HepG2 (cell line): Measurements from ENCODE around the gene TNFRSF18. TPM values are rescaled to one million over a fixed set of nuclear protein-coding genes. Genes with fewer than 3 reads are reported as not detected.

Experiments
- BORCS8-MEF2B ChIP-seq: sonication (generic); formaldehyde crosslinking; IDR thresholded peaks from 2 replicates; pipeline ENCODE4 v1.8.0; 2022; ENCODE audit warnings: mild to moderate bottlenecking, missing genetic modification reagents
- CBX2 ChIP-seq, 2 experiments: fragments of 200-600 bp in 1 of 2; sonication (generic); formaldehyde crosslinking in 1 of 2; IDR thresholded peaks; 2 replicates each; pipeline versions ENCODE4 v1.7.0 to v1.8.1; 2018 to 2022; ENCODE audit warnings: low read depth in 2 of 2, low read length in 1 of 2, mild to moderate bottlenecking in 1 of 2, missing genetic modification reagents in 1 of 2
- FOXA1 ChIP-seq, 2 experiments: fragments of 450-650 bp in 1 of 2; sonication (generic) in 1 of 2; formaldehyde crosslinking in 1 of 2; IDR thresholded peaks; 2 replicates each; pipeline versions ENCODE4 v1.4.0 to v1.6.1; 2016 to 2020; ENCODE audit warnings: missing genetic modification reagents in 1 of 2
- GFI1 ChIP-seq: sonication (generic); formaldehyde crosslinking; IDR thresholded peaks from 2 replicates; pipeline ENCODE4 v1.5.0; 2020; ENCODE audit warnings: missing genetic modification reagents, mild to moderate bottlenecking, borderline replicate concordance
- MLLT10 ChIP-seq: sonication (generic); formaldehyde crosslinking; IDR thresholded peaks from 2 replicates; pipeline ENCODE4 v1.4.0; 2020; ENCODE audit warnings: missing genetic modification reagents
- MYC ChIP-seq: sonication (generic); formaldehyde crosslinking; IDR thresholded peaks from 2 replicates; pipeline ENCODE4 v1.9.0; 2021; ENCODE audit warnings: missing genetic modification reagents, borderline replicate concordance
- POLR2AphosphoS2 ChIP-seq: IDR thresholded peaks from 2 replicates; pipeline ENCODE4 v1.6.1; 2011; ENCODE audit warnings: low read depth, low read length, improper control_type of control experiment
- RBM39 ChIP-seq: fragments of 200-400 bp; formaldehyde crosslinking; IDR thresholded peaks from one replicate; pipeline ENCODE4 v1.6.1; 2018; ENCODE audit warnings: antibody characterized with exemption, mild to moderate bottlenecking, low read depth, low read length; ENCODE audit not compliant: poor library complexity, severe bottlenecking
- RELA ChIP-seq: sonication (generic); formaldehyde crosslinking; IDR thresholded peaks from 2 replicates; pipeline ENCODE4 v1.4.0; 2020; ENCODE audit warnings: missing genetic modification reagents
- SALL1 ChIP-seq: sonication (generic); formaldehyde crosslinking; IDR thresholded peaks from 2 replicates; pipeline ENCODE4 v1.8.0; 2022; ENCODE audit warnings: mild to moderate bottlenecking, missing genetic modification reagents
- ZNF101 ChIP-seq: sonication (generic); formaldehyde crosslinking; IDR thresholded peaks from 2 replicates; pipeline ENCODE4 v1.4.0; 2020; ENCODE audit warnings: mild to moderate bottlenecking, low read depth, missing genetic modification reagents, borderline replicate concordance
- ZNF251 ChIP-seq: sonication (generic); formaldehyde crosslinking; IDR thresholded peaks from 2 replicates; pipeline ENCODE4 v1.9.0; 2021; ENCODE audit warnings: mild to moderate bottlenecking, missing genetic modification reagents
- ZNF432 ChIP-seq: sonication (generic); formaldehyde crosslinking; IDR thresholded peaks from 2 replicates; pipeline ENCODE4 v1.5.0; 2020; ENCODE audit warnings: missing genetic modification reagents, mild to moderate bottlenecking, borderline replicate concordance
- ZSCAN30 ChIP-seq: sonication (generic); formaldehyde crosslinking; IDR thresholded peaks from 2 replicates; pipeline ENCODE4 v1.5.0; 2020; ENCODE audit warnings: mild to moderate bottlenecking, missing genetic modification reagents
- polyA plus RNA-seq, 8 experiments: library from polyadenylated mRNA; depleted of rRNA in 3 of 8; stranded (reverse) in 7 of 8; unstranded in 1 of 8; fragments of >200 nt; fragmentation: Illumina TruSeq in 4 of 8; extraction: Trizol in 4 of 8; gene quantifications; 2 replicates each; pipeline versions ENCODE4 v1.2.1 to v1.2.3, GENCODE V29; 2011 to 2016; ENCODE audit warnings: low read depth in 4 of 8, missing spikeins in 1 of 8, mixed read lengths in 1 of 8; ENCODE audit not compliant: insufficient read depth in 1 of 8
- total RNA-seq, 5 experiments: library from RNA; depleted of rRNA; stranded (reverse); fragments of >200 nt; fragmentation: Illumina TruSeq; extraction: Trizol; gene quantifications; 2 replicates each; pipeline ENCODE4 v1.2.3, GENCODE V29; 2016; ENCODE audit warnings: low read depth in 1 of 5
- TF ChIP-seq, protein P1 (sequence below): sonication (generic); formaldehyde crosslinking; conservative IDR thresholded peaks from 2 replicates; pipeline ENCODE4 v1.4.0; 2020; ENCODE audit warnings: mild to moderate bottlenecking, missing genetic modification reagents, moderate library complexity
- TF ChIP-seq, protein P2 (sequence below): fragments of 450-650 bp; IDR thresholded peaks from 2 replicates; pipeline ENCODE4 v1.6.1; 2016
- TF ChIP-seq, protein P3 (sequence below): sonication (generic); formaldehyde crosslinking; IDR thresholded peaks from 2 replicates; pipeline ENCODE4 v1.5.1; 2020; ENCODE audit warnings: missing genetic modification reagents, mild to moderate bottlenecking, borderline replicate concordance

The TNFRSF18 gene
- total and polyA plus RNA-seq, 2 of the 13 experiments (the other 11 are each of a cell fraction or from before 2014, with no cell fraction given) = not detected

DNA sequence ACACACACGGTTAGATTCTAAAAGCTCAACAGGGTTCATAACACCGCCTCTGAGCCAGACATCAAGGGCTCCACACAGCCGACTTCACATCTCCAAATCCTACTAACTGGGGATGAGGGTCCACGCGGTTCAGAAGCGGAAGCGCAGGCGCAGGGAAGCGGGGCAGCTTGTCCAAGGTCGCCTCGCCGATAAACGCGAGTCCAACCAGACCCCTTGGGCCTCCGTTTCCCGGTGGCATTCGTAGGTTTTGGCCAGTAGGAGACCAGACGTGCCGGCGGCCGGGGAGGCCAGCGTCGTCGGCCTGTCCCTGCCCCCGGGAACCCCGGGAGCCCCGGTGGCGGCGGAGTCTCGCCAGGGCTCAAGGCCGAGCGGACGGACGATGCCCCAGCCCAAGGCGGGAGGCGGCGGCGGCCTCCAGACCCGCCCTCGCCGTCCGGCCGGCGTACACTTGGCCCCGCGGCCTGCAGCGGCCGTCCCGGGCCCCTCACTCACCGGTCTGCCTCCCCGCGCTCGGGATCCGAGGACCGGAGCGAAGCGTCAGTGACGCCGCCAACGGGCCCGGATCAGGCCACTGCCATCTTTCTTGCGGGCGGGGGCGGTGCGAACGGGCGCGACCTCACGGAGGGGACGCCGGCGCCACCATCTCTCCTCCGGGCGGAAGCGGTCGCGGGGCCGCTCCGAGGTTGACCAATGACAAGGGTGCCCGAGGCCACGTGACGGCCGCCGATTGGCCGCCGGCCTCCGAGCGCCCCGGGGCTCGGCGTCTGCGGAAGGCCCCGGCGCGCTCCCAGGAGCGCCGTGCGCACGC is 25.2 kb upstream of the TNFRSF18 start, which contains the start of gene SDF4 (continued):
- TF ChIP-seq CBX2 (IDR thresholded peaks at IDR 0.05; ENCODE audit: low read depth, low read length) (no peak), CBX2 (CRISPR knock-in tag; IDR thresholded peaks at IDR 0.05; ENCODE audit: low read depth) (no peak), GFI1 (CRISPR knock-in tag) (peak; percentile 33; the same call in 1 of the 2 replicates), FOXA1 (IDR thresholded peaks at IDR 0.05) (no peak), FOXA1 (CRISPR knock-in tag; IDR thresholded peaks at IDR 0.05) (no peak), ZNF101 (CRISPR knock-in tag) (no peak), RELA (CRISPR knock-in tag) (no peak), MLLT10 (CRISPR knock-in tag) (no peak), ZNF251 (CRISPR knock-in tag) (no peak), ZSCAN30 (CRISPR knock-in tag) (no peak), MYC (CRISPR knock-in tag) (peak; percentile 69), RBM39 (peak; percentile 74), BORCS8-MEF2B (CRISPR knock-in tag) (no peak; the same call in 1 of the 2 replicates), ZNF432 (CRISPR knock-in tag) (no peak), POLR2AphosphoS2 (no peak), SALL1 (CRISPR knock-in tag) (peak; percentile 74)
- TF ChIP-seq, protein P1, sequence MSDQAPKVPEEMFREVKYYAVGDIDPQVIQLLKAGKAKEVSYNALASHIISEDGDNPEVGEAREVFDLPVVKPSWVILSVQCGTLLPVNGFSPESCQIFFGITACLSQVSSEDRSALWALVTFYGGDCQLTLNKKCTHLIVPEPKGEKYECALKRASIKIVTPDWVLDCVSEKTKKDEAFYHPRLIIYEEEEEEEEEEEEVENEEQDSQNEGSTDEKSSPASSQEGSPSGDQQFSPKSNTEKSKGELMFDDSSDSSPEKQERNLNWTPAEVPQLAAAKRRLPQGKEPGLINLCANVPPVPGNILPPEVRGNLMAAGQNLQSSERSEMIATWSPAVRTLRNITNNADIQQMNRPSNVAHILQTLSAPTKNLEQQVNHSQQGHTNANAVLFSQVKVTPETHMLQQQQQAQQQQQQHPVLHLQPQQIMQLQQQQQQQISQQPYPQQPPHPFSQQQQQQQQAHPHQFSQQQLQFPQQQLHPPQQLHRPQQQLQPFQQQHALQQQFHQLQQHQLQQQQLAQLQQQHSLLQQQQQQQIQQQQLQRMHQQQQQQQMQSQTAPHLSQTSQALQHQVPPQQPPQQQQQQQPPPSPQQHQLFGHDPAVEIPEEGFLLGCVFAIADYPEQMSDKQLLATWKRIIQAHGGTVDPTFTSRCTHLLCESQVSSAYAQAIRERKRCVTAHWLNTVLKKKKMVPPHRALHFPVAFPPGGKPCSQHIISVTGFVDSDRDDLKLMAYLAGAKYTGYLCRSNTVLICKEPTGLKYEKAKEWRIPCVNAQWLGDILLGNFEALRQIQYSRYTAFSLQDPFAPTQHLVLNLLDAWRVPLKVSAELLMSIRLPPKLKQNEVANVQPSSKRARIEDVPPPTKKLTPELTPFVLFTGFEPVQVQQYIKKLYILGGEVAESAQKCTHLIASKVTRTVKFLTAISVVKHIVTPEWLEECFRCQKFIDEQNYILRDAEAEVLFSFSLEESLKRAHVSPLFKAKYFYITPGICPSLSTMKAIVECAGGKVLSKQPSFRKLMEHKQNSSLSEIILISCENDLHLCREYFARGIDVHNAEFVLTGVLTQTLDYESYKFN (CRISPR knock-in tag) = peak; percentile 38
- TF ChIP-seq, protein P2, sequence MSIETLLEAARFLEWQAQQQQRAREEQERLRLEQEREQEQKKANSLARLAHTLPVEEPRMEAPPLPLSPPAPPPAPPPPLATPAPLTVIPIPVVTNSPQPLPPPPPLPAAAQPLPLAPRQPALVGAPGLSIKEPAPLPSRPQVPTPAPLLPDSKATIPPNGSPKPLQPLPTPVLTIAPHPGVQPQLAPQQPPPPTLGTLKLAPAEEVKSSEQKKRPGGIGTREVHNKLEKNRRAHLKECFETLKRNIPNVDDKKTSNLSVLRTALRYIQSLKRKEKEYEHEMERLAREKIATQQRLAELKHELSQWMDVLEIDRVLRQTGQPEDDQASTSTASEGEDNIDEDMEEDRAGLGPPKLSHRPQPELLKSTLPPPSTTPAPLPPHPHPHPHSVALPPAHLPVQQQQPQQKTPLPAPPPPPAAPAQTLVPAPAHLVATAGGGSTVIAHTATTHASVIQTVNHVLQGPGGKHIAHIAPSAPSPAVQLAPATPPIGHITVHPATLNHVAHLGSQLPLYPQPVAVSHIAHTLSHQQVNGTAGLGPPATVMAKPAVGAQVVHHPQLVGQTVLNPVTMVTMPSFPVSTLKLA = no peak
- TF ChIP-seq, protein P3, sequence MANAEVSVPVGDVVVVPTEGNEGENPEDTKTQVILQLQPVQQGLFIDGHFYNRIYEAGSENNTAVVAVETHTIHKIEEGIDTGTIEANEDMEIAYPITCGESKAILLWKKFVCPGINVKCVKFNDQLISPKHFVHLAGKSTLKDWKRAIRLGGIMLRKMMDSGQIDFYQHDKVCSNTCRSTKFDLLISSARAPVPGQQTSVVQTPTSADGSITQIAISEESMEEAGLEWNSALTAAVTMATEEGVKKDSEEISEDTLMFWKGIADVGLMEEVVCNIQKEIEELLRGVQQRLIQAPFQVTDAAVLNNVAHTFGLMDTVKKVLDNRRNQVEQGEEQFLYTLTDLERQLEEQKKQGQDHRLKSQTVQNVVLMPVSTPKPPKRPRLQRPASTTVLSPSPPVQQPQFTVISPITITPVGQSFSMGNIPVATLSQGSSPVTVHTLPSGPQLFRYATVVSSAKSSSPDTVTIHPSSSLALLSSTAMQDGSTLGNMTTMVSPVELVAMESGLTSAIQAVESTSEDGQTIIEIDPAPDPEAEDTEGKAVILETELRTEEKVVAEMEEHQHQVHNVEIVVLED (CRISPR knock-in tag) = peak; percentile 92
